Tongue (tissue), 2 donors: ENCODE measurements around the gene BUD13. TPM values are rescaled to one million over a fixed set of nuclear protein-coding genes. Genes with fewer than 3 reads are reported as not detected.

Experiments
- DNase-seq: peaks from one replicate; pipeline ENCODE4 v3.0.0-alpha.2; 2015
- total RNA-seq: library from RNA; depleted of rRNA; stranded (reverse); fragments of >200 nt; gene quantifications from one replicate; pipeline ENCODE4 v1.2.3, GENCODE V29; 2014

The BUD13 gene
- total RNA-seq, 1 donor from 2014 or later: 18.7 TPM

DNA sequence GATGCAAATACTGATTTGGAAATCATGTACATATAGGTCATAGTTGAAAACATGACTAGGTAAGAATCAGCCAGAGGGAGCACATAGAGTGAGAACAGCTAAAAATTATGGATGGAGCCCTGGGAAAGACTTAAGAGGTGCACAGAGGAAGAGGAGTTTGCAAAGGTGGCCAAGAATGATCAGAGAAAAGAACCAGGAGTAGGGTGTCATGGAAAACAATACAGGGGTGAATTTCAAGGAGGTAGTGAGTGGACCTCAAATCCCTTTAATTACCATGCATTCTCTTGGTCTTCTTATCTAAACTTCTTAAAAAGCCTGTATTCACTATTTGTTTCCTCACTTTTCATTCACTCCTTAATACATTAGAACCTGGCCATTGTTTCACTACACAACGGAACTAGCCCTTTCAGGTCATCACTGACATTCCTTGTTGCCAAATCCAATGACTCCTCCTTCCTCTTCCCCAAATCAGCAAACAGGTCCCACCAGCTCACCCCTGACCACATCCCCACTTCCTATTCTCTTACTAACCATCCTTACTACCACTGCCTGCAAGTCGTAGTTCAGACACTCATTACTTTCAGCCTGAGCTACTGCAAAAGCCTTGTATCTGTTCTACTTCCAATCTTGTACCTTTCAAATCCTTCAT lies 22.6 kb downstream of the BUD13 start:
- DNase-seq: no peak

DNA sequence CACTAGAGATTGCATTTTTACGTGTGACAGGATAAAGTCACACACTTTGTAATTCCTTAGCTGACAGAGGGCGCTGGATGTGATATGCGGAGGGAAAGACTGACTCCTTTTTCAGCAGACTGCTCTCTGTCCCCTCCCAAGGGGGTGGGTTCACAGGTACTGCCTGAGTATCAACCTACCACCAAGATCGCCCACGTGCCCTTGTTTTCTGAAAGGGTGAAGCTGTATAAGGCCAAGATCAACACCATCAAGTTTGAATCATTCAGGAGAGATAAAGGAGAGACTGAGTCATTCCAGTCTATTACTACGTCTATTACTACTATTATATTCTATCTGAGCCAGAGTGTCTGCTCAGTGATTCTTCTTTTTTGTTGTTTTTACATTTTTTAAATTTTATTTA lies 30.7 kb downstream of the BUD13 start:
- DNase-seq: no peak

DNA sequence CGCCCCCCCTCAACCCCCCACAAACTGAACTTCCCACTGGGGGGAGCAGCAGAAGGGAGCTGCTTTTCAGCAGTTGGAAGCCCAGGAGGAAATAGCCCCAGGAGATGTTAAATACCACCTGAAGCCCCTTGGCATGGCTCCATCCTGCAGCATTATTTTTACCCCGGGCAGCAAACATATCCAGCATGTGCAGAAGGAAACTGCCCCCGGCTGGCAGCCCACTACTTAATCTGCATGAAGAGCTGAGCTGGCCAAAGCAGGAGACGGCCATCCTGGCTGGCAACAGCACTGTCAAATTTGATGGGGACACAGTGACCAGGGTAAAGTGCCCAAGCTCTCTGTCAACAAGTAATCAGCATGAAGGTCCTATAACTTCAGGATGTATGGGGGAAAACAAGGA lies 32.0 kb downstream of the BUD13 start:
- no peak for DNase-seq

DNA sequence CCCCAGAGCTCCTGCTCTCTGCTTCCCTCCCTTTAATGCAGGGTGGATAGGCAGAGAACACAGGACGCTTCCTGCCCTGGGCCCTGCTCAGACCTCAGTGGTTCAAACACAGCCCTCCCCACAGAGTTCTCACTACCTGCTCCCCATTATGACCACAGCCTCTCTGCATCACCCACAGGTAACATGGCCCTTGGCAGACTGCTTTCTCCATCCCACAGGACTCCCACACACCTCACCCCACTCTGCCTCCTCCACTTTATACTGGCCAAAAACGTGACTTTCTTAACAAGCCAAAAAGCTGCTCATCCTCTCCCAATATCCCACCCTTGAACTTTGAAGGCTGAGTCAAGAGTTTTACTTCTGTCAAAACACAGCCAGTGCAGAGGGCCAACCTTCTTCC lies 33.8 kb downstream of the BUD13 start:
- DNase-seq: no peak

DNA sequence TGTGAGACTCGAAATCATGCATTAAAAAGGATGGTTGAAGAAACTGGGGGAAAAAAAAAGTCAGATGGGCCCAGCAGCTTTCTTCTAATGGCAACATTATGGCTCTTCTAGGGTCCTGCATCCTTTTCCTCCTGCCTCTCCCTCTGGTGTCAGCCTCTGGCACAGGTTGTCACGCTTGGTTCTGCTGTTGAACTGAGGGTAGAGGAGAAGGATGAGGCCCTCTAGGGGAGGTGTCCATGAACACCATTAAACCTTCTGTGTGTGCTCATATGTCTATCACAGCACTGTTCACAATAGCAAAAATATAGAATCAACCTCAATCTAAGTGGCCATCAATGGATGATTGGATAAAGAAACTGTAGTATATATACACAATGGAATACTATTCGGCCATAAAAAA lies 36.0 kb downstream of the BUD13 start:
- no peak for DNase-seq

DNA sequence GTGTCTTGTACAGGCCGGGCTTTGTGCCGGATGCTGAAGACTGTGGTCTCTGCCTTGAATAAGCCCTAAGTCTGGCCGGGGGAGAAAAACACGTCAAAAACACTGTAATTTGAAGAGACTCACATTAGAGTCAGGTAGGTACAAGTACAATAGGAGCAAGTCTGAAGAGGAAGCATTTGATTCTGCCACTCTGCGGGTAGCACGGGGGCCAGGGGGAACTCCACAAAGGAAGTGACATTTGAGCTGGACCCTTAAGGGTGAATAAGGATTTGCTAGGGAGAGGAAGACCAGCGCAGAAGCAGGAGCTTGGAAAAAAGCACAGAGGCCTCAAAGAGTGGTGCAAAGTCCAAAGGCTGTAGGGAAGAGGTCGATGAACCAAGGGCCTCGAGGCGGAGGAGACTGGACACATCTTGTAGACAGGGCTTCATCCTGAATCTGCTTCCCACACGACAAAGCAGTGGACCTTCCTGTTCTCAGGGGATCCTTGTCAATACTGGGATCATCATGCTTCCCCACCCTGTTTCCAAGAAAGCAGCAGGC lies 38.7 kb downstream of the BUD13 start:
- no peak for DNase-seq

DNA sequence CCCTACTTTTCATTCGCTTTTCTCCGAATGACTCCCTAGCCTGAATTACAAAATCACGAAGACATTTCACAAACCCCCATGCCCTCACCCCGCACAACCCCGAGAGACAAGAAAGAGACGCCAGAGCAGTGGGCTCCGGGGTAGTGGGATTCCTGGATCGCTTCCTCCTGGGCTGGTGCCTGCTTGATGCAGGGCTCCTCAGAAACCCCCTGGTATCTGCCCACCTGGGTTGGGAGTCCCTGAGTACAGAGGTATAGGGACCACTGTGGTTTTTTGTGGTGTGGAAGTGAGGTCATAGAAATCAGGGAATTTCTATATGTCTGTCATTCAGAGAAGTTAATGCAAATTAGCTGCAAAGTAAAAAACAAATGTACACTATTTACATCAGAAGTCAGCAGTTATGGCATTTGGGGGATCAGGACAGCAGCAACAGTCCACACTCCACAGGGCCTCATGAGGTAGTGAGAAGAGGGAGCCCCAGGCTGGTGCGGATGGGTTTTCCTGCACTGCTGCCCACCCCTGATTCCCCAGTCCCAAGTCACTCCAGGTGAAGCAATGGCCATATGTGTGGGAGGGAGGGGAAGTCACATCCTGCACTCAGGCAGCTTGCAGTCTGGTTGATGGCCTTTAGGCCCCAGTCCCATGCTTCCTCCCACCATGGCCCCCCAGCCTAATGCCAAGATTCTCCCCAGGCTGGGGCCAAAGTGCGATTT lies 39.6 kb downstream of the BUD13 start:
- DNase-seq: no peak

DNA sequence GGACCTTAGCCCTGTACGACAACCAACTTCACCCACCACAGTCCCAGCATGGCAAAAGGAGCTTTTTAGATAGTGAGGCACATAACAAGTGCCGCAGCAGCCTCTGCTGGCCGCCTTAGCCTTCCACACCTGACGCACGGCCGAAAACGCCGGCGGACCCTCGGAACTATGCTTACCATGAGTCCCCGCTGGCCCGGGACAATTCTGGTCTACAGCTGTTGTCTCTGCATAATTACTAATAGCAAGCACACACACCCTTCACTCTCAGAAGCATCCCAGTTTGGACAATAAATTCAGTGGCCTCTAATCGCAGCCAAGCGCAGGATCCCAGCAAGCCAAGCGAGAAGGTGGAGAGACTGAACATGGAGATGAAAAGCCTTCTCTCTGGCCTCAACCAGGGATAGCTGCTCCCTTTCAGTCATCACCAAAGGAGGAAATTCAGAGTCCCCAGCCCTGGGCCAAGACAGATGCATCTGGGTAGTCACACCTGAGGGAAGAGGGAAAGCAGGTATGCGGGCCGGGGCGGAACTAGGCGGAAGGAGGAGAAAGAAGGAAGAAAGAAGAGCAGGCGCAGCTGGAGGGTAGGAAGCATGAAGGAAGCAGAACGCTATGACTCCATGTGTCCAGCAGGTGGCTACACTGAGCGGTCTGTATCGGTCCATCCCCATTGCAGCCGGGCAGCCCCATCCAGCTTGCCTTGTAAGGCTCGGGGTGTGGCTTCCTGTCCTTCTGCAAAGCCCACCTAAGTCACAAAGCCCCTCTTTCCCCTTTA lies 40.3 kb downstream of the BUD13 start:
- DNase-seq: peak; percentile 79

DNA sequence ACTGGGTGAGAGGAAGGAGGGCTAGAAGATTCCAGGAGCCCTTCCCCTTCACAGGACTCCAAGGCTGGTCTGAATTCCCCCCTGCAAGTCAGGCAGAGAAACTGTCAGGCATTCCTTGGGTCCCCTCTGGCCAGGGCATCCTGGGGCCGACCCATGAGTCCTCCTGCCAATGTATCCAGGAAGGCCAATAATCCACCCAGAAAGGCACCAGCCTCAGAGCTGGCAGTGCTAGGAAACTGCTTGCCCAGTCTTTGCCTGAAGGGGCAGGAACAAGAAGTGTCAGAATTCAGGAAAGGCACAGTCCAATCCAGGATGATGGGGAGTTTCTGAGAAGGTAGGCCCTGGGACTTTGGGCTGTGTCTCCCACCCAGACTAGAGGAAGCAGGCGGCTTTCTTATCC lies 41.0 kb downstream of the BUD13 start:
- DNase-seq: no peak

DNA sequence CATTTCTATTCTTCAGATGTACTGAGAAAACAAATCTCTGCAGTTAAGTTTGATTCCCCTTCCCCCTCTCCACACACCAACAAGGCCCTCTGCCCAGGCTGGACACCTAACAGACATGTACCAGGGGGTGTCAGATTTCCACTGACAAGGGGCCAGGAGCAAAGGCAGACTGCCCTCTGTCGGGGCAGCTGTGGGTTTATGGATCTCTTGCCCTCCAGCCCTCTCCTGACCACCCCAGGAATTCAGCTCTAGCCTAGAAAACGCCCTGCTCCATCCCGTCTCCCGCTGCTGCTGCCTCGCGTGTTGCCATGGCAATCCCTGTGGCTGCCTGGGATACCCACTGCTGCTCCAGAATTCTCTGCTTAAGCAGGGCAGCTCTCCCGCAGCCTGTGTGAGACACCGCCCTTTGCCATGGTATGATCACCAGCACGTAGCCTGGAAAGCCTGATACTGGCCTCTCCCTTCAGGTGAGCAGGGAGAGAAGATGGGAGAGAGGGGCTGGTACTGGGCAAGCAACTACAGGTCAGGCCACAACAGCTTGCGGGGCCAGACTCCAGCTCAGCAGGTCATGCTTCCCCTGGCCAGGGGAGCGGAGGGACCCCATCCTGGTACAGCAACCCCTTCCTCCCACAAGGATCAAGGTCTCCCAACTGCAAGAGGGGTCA lies 41.6 kb downstream of the BUD13 start:
- peak; percentile 51 for DNase-seq

DNA sequence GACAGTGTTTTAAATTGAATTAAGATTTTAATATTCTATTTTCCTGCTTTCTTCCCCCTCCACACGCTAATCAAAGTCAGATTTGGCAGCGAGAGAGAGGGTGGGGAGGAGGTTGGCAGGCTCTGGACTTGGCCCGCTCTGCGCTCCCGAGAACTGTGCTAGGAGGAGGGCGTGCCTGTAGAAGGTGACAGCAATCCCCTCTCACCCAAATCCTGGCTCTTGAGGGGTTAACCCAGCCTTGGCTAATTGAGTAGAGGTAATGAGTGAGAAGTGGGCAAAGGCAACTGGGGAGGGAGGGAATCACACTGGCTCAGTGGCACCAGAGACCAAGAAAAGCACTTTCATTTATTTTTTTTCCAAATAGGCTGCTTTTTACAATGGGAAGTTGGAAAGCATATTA lies 42.2 kb downstream of the BUD13 start:
- peak; percentile 8 for DNase-seq

DNA sequence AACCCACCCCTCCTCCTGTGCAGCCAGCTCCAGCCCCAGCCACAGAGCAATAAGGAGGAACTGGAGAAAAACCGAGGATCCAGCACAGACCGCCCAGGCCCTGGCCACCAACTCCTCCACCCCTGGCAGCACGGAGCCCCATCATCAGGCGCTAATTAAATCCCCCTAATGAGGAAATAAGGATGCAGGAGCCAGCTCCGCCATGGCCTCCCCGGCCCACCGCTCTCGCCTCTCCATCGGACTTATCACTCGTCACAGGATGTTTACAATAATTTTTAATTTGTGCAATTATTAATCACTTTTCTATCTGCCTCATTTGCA lies 42.6 kb downstream of the BUD13 start:
- DNase-seq: no peak

DNA sequence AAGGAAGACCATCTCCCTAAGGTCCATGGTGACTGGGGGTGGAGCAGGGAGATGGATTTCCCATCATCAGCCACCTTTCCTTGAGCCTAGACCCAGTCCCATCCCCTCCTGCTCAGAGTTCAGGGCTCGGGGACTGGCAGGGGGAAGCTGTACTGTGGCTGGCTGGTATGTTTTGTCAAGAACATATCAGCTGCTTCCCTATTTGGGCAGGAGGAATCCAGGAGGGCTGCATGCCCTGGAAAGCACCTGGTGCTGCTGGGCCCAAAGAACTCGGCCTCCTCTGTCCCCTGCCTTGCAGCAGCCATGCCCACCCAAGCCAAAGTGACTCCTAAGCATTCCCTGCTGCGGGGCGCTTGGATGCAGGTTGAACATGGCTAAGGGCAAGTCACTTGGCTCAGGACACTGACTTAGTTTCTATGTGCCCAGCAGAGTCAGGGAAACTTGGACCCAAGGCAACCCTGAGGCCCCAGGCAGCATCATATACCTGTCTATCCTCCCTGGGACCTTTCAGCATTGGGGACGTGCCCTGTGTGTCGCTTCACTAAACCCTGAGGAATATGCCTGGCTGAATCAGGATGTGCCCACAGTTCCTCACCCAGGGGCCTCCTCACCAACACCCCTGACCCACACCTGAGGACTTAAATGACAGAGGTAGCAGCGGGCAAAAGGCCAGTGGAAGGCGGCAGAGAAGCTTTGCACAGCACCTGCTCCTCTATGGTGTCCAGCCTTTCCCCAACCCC lies 43.1 kb downstream of the BUD13 start:
- DNase-seq: no peak

DNA sequence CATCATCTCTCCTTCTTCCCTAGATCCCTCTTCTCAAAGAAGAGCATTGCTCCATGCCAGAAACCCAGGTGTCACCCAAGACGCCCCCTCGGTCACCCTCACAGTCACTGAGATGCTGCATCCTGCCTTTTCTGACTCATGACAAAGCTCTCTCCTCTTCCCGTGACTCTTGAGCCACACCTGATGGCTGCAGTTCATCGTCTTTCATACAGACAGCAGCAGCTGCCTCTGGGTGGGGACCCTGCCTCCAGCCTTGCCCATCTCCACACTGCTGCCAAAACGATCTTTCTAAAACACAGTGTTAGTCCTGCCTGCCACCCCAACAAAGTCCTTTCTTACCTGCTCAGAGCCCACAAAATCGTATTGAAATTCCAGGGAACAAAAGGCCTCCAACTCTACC lies 44.8 kb downstream of the BUD13 start:
- peak; percentile 33 for DNase-seq

DNA sequence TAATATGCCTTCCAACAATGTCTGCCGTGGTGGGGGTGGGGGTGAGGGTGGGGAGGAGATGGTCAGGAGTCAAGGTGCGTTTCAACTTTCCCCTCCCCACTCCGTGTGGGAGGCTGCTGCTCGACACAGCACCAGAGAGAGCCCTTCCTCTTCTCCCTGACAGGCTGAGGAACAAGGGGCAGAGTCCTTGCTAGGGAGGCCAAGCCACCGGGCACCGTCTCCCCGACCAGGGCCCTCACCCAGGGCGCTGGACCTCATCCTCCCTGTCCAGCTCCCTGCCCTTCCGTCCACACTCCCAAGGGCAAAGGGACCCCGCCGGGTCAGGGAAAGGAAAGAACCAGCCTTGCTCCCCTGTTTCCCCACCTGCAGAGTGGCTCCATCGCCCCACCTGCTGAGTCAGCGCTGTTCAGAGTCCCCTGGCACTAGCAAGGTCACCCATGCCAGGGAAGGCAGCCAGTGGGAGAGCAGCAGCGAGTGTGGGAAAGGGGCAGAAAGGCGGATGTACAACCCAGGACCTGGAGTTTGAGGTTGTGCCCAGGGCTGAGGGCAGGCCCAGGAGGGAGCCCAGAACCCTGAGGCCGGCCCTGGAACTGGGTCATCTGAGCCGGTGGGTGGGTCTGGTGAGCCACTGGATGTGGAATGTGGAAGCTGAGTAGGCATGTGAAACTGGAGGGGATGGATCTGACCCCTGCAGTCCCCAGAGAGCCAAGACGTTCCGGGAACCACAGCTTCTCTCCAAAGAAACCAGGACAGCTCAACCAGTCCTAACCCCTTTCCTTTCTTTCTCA lies 47.2 kb downstream of the BUD13 start:
- DNase-seq: no peak

DNA sequence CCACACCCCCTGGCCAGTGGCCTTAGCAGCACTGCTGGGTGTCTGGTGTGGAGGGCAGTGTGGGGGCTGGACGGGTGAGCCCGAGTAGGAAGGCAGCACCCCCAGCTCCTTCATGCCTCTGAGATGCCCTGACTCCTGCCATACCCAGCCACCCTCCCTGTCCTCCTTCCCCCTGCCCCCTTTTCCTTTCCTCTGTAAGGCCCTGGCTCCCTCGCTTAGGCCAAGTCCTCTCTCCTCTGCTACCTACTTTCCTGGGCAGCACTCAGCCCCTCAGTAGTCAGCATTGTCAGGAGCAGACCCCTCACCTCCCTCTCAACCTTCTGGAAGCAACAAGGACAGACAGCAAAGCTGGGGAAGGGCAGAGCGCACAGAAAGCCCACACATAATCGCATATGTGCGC lies 48.0 kb downstream of the BUD13 start:
- no peak for DNase-seq

DNA sequence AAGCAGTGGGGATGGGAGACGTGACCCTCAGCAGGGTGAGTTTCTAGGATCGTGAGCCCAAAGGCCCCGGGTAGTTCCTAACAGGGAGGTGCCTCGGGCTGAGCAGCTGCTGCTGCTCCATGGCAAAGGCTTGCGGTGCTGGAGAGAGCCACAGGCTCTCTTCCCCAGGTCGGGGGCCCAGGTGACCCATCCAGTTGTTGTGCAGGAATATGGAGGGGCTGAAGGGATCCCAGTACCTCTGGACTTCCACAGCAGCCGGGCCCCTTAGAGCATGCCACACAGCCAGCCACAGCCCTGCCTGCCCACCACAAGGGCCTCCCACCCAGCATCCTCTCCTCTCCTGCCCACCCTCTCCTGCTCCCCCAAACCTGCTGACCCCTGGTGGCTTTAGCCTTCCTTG lies 49.3 kb downstream of the BUD13 start:
- DNase-seq: no peak

DNA sequence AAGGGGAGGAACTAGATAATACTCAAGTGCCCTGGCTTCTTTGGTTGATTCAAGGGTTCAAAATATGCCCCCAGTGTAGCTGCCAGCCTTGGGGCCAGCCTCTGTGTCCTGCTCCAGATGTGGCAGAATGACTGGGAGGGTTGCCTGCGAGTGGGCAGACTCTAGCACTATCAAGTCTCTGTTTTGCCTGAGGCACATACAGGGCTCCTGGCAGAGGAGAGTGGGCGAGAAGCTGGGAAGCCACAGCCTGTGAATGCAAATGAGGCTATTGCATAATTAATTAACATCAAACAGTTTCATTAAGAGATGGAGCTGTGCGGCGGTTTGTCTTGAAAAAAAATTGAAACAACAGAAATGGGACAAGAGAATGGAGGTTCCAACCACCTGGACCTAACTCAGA lies 50.8 kb downstream of the BUD13 start:
- DNase-seq: no peak

DNA sequence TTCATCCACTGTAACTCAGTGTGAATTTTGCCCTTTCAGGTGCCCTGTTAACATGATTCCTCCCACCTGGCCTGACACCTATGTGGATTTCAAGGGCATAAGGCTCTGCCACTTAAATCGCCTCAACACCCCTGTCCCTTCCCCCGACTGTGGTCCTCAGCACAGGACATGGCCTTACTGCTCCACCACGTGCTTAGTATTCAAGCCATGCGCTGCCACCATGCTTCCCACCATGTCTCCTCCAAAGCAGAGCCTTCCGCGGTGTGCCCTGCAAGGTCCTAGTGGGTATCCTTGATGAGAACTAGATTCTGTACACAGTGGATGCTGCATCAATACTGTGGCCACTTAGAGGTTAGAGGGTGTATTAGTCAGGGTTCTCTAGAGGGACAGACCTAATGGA lies 51.9 kb downstream of the BUD13 start:
- DNase-seq: no peak

DNA sequence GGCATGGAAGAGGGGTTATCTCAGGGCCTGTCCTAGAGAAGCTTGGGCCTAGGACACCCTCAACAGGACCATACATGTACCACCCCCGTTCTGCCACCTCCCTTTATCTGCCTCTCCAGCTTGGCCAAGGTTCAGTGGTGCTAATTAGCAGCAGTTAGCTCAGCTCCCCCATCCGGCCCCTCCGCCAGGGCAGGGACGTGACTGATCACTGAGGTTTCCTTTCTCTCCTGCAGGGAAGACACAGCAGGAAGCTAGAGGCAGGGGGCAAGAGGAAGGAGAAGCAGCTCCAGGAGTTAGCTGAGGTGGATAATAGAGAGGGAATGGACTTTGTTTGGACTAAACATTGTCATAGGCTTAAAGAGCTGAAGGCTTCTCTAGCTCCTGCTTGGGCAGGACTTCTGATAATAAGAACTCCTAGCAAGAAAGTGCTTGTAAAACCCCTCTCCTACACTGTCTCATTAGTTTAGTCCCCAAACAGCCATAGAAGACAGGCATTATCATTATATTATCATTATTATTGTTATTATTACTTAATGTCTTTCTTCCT lies 53.8 kb downstream of the BUD13 start:
- no peak for DNase-seq

DNA sequence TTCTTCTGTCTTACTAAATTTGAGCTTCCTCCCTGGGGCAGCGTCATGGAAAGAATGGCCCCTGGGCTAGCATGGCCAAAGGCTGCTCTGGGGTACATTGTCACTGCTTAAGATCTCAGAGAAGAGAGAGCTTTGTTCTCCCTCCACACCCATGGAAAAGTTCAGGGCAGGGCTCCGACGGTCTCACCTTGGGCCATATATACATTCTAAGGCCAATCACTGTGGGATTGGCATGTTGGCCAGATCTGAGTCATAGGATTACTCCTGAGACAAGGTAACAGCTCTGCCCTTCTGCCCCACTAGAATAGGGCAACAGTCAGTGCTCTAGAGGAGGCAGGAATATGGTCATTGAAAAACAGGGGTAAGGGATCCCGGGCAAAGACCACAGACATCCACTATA lies 56.2 kb downstream of the BUD13 start:
- no peak for DNase-seq
